ENCODE data around the gene CGB2.

CGB2 gene

DNA sequence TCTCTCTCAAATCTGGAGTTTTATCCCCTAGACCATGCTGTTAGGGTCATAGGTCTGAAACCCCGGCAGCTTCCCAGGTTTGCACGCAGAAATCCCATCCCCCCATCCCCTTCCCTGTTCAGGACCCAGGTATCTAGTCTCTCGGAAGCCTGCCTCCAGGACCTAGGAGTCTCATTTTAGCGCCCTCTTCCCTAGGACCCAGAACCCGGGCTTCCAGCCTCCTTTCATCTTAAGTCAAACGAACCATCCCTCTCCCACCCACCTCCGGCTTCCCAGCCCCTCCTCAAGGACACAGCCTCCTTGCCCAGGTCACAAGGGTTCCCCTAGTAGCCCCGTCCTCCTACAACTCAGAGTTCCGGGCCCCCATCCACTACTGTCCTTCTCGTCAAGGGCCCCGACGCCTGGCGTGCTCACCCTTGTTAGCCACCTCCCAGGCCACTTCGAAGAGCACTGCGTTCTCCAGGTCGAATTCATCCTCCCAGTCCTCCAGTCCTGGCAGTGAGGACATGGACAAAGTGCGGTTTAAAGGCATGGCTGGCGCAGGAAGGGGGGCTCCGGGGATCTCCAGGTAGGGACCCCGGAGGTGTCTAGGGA, 39.0 kb upstream of the CGB2 start:
- no peaks in the 10 kb centered on the region for H3K27me3 ChIP-seq (ENCODE audit: insufficient read depth, low read length)
- peak overlapping the region; percentile 98 for H3K4me3 ChIP-seq (ENCODE audit: low read length)
- peak overlapping the region; percentile 45 for H3K27ac ChIP-seq (ENCODE audit: low read length)
- H3K36me3 ChIP-seq (ENCODE audit: insufficient read depth, low read depth, low read length) = peaks cover 19% of the 10 kb centered on the region
- peak overlapping the region; percentile 95 for H3K9ac ChIP-seq (ENCODE audit: low read depth, low read length)
- no peaks in the 10 kb centered on the region for H3K9me3 ChIP-seq (ENCODE audit: insufficient read depth, low read depth, low read length)
- H3K4me1 ChIP-seq (ENCODE audit: insufficient read depth, low read length) = peaks cover 6% of the 10 kb centered on the region

GRCh38 chr19:48993175-48994034, 38.3 kb upstream of the CGB2 start, which contains the start of the genes GYS1 and RUVBL2:
GYS1 (minus strand) TSS chr19:48993309; CDS start chr19:48993112, 197 bp downstream.
RUVBL2 (plus strand) TSS chr19:48993887; CDS start chr19:48993912, 25 bp downstream.
- H3K27ac ChIP-seq (ENCODE audit: low read length) = peak within 1 kb of the TSS; percentile 45

GRCh38 chr19:48994035-48994386, 37.7 kb upstream of the CGB2 start:
- Histone ChIP-seq H3K4me3 (ENCODE audit: low read length) (peak overlapping the region; percentile 98), H3K9me3 (ENCODE audit: insufficient read depth, low read depth, low read length) (no peaks in the 10 kb centered on the region), H3K27me3 (ENCODE audit: insufficient read depth, low read length) (no peaks in the 10 kb centered on the region), H3K4me1 (ENCODE audit: insufficient read depth, low read length) (peaks cover 6% of the 10 kb centered on the region), H3K36me3 (ENCODE audit: insufficient read depth, low read depth, low read length) (peaks cover 9% of the 10 kb centered on the region; the same call in 1 of the 2 replicates), H3K27ac (ENCODE audit: low read length) (no peak overlapping the region), H3K9ac (ENCODE audit: low read depth, low read length) (peak overlapping the region; percentile 89; the same call in 1 of the 2 replicates)

More at GRCh38 chr19:48993175-48994034, 38.3 kb upstream of the CGB2 start, which contains the start of the genes GYS1 and RUVBL2:
- H3K27me3 ChIP-seq (ENCODE audit: insufficient read depth, low read length) = no peaks in the 10 kb centered on the region
- H3K36me3 ChIP-seq (ENCODE audit: insufficient read depth, low read depth, low read length) = peaks cover 14% of the 10 kb centered on the region
- peak within 1 kb of the TSS; percentile 95 for H3K9ac ChIP-seq (ENCODE audit: low read depth, low read length)
- H3K4me3 ChIP-seq (ENCODE audit: low read length) = peak within 1 kb of the TSS; percentile 98
- H3K4me1 ChIP-seq (ENCODE audit: insufficient read depth, low read length) = peaks cover 6% of the 10 kb centered on the region
- H3K9me3 ChIP-seq (ENCODE audit: insufficient read depth, low read depth, low read length) = no peaks in the 10 kb centered on the region

GRCh38 chr19:48997972-48998371, 33.7 kb upstream of the CGB2 start:
- no peaks in the 10 kb centered on the region for H3K9me3 ChIP-seq (ENCODE audit: insufficient read depth, low read depth, low read length)
- H3K4me1 ChIP-seq (ENCODE audit: insufficient read depth, low read length) = 0 out of 2 replicates have a peak, but pooled peaks cover 2% of the 10 kb centered on the region
- H3K36me3 ChIP-seq (ENCODE audit: insufficient read depth, low read depth, low read length) = peaks cover 10% of the 10 kb centered on the region; the same call in 1 of the 2 replicates

GRCh38 chr19:48999481-49000325, 32.0 kb upstream of the CGB2 start:
- no peak overlapping the region for H3K4me3 ChIP-seq (ENCODE audit: low read length)
- H3K4me1 ChIP-seq (ENCODE audit: insufficient read depth, low read length) = 0 out of 2 replicates have a peak, but pooled peaks cover 2% of the 10 kb centered on the region
- H3K9ac ChIP-seq (ENCODE audit: low read depth, low read length) = no peak overlapping the region
- H3K36me3 ChIP-seq (ENCODE audit: insufficient read depth, low read depth, low read length) = peaks cover 28% of the 10 kb centered on the region
- no peak overlapping the region for H3K27ac ChIP-seq (ENCODE audit: low read length)
- H3K27me3 ChIP-seq (ENCODE audit: insufficient read depth, low read length) = no peaks in the 10 kb centered on the region
- H3K9me3 ChIP-seq (ENCODE audit: insufficient read depth, low read depth, low read length) = no peaks in the 10 kb centered on the region

More at GRCh38 chr19:48997972-48998371, 33.7 kb upstream of the CGB2 start:
- Histone ChIP-seq H3K27me3 (ENCODE audit: insufficient read depth, low read length) (no peaks in the 10 kb centered on the region), H3K27ac (ENCODE audit: low read length) (no peak overlapping the region), H3K4me3 (ENCODE audit: low read length) (no peak overlapping the region), H3K9ac (ENCODE audit: low read depth, low read length) (no peak overlapping the region)

DNA sequence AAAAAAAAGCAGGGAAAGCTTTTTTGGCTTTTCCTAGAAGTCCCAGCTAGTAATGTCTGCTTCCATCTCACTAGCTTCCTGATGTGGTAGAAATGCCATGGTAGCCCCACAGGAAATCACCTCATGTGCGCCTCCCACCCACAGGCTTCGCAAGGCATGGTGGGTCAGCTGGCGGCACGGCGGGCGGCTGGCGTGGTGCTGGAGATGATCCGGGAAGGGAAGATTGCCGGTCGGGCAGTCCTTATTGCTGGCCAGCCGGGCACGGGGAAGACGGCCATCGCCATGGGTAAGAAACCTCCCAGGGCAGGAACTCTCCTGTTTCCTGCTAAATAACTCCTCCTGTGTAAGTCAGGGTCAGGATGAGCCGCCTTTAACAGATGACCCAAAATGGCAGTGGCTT, 27.6 kb upstream of the CGB2 start:
- H3K9ac ChIP-seq (ENCODE audit: low read depth, low read length) = no peak overlapping the region
- no peak overlapping the region for H3K27ac ChIP-seq (ENCODE audit: low read length)
- H3K4me3 ChIP-seq (ENCODE audit: low read length) = no peak overlapping the region
- peaks cover 57% of the 10 kb centered on the region for H3K36me3 ChIP-seq (ENCODE audit: insufficient read depth, low read depth, low read length)
- H3K27me3 ChIP-seq (ENCODE audit: insufficient read depth, low read length) = no peaks in the 10 kb centered on the region
- H3K4me1 ChIP-seq (ENCODE audit: insufficient read depth, low read length) = 0 out of 2 replicates have a peak, but pooled peaks cover 2% of the 10 kb centered on the region
- no peaks in the 10 kb centered on the region for H3K9me3 ChIP-seq (ENCODE audit: insufficient read depth, low read depth, low read length)

DNA sequence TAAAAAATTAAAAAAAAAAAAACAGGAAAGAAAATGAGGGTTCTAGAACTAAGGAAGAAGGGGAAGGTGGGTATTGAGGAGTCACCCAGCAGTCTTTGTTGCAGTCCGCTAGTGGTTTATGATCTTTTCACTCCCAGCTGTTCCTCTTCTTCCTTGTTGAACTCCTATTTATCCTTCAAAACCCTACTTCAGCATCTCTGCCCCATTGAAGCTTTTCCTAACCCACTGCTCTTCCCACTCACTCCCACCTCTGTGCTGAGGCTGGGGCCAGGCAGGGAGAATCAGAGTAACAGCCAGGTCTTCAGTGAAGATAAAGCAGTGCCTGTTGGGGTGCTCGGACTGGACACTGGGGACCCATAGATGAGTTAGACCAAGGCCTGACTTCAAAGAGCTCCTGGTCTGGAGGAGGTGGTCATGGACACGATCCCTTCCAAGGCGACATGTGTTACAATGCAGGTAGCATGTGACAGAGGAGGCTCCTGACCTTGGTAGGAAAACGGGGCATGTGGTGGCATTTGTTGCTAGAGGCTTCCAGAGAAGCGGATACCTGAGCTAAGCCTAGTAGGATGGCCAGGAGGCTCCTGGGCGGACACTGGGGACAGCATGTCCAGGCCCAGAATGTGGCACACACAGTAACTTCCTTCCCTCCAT, 26.6 kb upstream of the CGB2 start:
- peaks cover 66% of the 10 kb centered on the region for H3K36me3 ChIP-seq (ENCODE audit: insufficient read depth, low read depth, low read length)
- H3K27ac ChIP-seq (ENCODE audit: low read length) = no peak overlapping the region
- no peak overlapping the region for H3K9ac ChIP-seq (ENCODE audit: low read depth, low read length)
- H3K9me3 ChIP-seq (ENCODE audit: insufficient read depth, low read depth, low read length) = no peaks in the 10 kb centered on the region
- no peak overlapping the region for H3K4me3 ChIP-seq (ENCODE audit: low read length)
- H3K4me1 ChIP-seq (ENCODE audit: insufficient read depth, low read length) = no peaks in the 10 kb centered on the region
- no peaks in the 10 kb centered on the region for H3K27me3 ChIP-seq (ENCODE audit: insufficient read depth, low read length)

- H3K36me3 ChIP-seq (ENCODE audit: insufficient read depth, low read depth, low read length) = peaks cover 79% of the 10 kb centered on the region
- H3K27ac ChIP-seq (ENCODE audit: low read length) = no peak overlapping the region
- no peaks in the 10 kb centered on the region for H3K27me3 ChIP-seq (ENCODE audit: insufficient read depth, low read length)
Measured at GRCh38 chr19:49006905-49007304, 24.8 kb upstream of the CGB2 start.

DNA sequence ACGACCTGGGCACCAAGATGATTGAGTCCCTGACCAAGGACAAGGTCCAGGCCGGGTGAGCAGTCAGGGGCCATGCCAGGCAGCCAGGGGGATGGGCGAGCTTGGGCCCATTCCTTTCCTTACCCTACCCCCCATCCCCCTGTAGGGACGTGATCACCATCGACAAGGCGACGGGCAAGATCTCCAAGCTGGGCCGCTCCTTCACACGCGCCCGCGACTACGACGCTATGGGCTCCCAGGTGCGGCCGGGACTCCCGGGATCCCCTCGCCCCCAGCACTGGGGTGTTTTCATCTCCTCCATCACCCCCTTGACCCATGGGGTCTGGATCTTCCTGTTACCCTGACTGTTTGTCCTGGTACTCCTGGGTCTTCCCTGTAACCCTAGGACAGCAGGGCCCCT, 21.9 kb upstream of the CGB2 start:
- H3K9ac ChIP-seq (ENCODE audit: low read depth, low read length) = no peak overlapping the region
- H3K4me1 ChIP-seq (ENCODE audit: insufficient read depth, low read length) = no peaks in the 10 kb centered on the region
- H3K36me3 ChIP-seq (ENCODE audit: insufficient read depth, low read depth, low read length) = peaks cover 79% of the 10 kb centered on the region
- H3K4me3 ChIP-seq (ENCODE audit: low read length) = no peak overlapping the region
- H3K27ac ChIP-seq (ENCODE audit: low read length) = no peak overlapping the region
- H3K9me3 ChIP-seq (ENCODE audit: insufficient read depth, low read depth, low read length) = no peaks in the 10 kb centered on the region
- no peaks in the 10 kb centered on the region for H3K27me3 ChIP-seq (ENCODE audit: insufficient read depth, low read length)

More at GRCh38 chr19:49006905-49007304, 24.8 kb upstream of the CGB2 start:
- no peak overlapping the region for H3K4me3 ChIP-seq (ENCODE audit: low read length)
- no peaks in the 10 kb centered on the region for H3K4me1 ChIP-seq (ENCODE audit: insufficient read depth, low read length)
- H3K9ac ChIP-seq (ENCODE audit: low read depth, low read length) = no peak overlapping the region
- no peaks in the 10 kb centered on the region for H3K9me3 ChIP-seq (ENCODE audit: insufficient read depth, low read depth, low read length)

DNA sequence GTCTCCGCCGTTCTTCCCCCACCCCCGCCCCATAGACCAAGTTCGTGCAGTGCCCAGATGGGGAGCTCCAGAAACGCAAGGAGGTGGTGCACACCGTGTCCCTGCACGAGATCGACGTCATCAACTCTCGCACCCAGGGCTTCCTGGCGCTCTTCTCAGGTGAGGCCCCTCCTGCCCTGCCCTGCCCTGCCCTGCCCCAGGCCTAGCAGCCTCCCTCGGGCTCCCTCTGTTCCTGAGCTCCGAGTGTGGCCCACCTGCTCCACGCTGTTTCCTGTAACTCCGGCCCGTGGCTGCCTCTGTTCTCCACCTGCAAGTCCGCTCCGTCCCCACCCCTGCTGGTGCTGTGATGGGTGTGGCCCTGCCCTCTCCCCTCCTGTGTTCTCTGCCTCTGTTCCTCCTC, 21.2 kb upstream of the CGB2 start:
- no peak overlapping the region for H3K4me3 ChIP-seq (ENCODE audit: low read length)
- H3K9me3 ChIP-seq (ENCODE audit: insufficient read depth, low read depth, low read length) = no peaks in the 10 kb centered on the region
- no peak overlapping the region for H3K27ac ChIP-seq (ENCODE audit: low read length)
- peaks cover 79% of the 10 kb centered on the region for H3K36me3 ChIP-seq (ENCODE audit: insufficient read depth, low read depth, low read length)
- H3K9ac ChIP-seq (ENCODE audit: low read depth, low read length) = no peak overlapping the region
- H3K4me1 ChIP-seq (ENCODE audit: insufficient read depth, low read length) = no peaks in the 10 kb centered on the region
- no peaks in the 10 kb centered on the region for H3K27me3 ChIP-seq (ENCODE audit: insufficient read depth, low read length)

- Histone ChIP-seq H3K27me3 (ENCODE audit: insufficient read depth, low read length) (no peaks in the 10 kb centered on the region), H3K9ac (ENCODE audit: low read depth, low read length) (no peak overlapping the region), H3K4me1 (ENCODE audit: insufficient read depth, low read length) (no peaks in the 10 kb centered on the region), H3K9me3 (ENCODE audit: insufficient read depth, low read depth, low read length) (no peaks in the 10 kb centered on the region), H3K36me3 (ENCODE audit: insufficient read depth, low read depth, low read length) (peaks cover 79% of the 10 kb centered on the region), H3K27ac (ENCODE audit: low read length) (no peak overlapping the region), H3K4me3 (ENCODE audit: low read length) (no peak overlapping the region)
Measured at GRCh38 chr19:49011194-49011593, 20.5 kb upstream of the CGB2 start.

All from iPS-20b (cell line).